ENCODE measurements around the gene FNIP1. TPM values are rescaled to one million over a fixed set of nuclear protein-coding genes. Genes with fewer than 3 reads are reported as not detected.

Gene FNIP1
- polyA plus RNA-seq, 1 of the 3 experiments (the other 2 are of a cell fraction): 2.4 TPM

GRCh38 chr5:131677115-131677514, 119.7 kb downstream of the FNIP1 start (continued):
- TF ChIP-seq USF1 (IDR thresholded peaks at IDR 0.05; ENCODE audit: borderline replicate concordance, low read depth) (no peak), EZH2phosphoT487 (IDR thresholded peaks at IDR 0.05; ENCODE audit: borderline replicate concordance, low read depth) (no peak)

- Histone ChIP-seq H4K20me1 (ENCODE audit: insufficient read depth) (no peaks in the 10 kb centered on the region), H3K36me3 (replicated peaks in 1 of 2; ENCODE audit: control insufficient read depth in 1 of 2, insufficient read depth in 2 of 2, low read length in 1 of 2) (peaks cover 50 to 53% of the 10 kb centered on the region in 2 experiments), H3K9ac (no peak overlapping the region), H3K9me3 (no peaks in the 10 kb centered on the region), H3F3A (replicated peaks; ENCODE audit: insufficient read depth) (peaks cover 9% of the 10 kb centered on the region), H3K9me2 (no peaks in the 10 kb centered on the region), H3K4me3 (ENCODE audit: low read depth in 2 of 2, low read length in 1 of 2) (no peak overlapping the region), H3K4me1 (ENCODE audit: control insufficient read depth in 1 of 2, insufficient read depth in 2 of 2, low read depth in 1 of 2, low read length in 1 of 2) (no peaks in the 10 kb centered on the region), H3K27me3 (ENCODE audit: insufficient read depth) (no peaks in the 10 kb centered on the region), H3K27ac (ENCODE audit: low read depth in 2 of 2, low read length in 1 of 2) (peak overlapping the region; percentile 49 to 54; a peak in 2 of 4 replicates), H3K79me2 (ENCODE audit: insufficient read depth) (peaks cover 9% of the 10 kb centered on the region; the same call in 1 of the 2 replicates), H2AFZ (ENCODE audit: low read depth) (no peak overlapping the region), H3K4me2 (no peak overlapping the region)
- DNase-seq: no peak
- CTCF ChIA-PET: no interaction called here
- POLR2A ChIA-PET: no interaction called here
- TF ChIP-seq NRF1 (IDR thresholded peaks at IDR 0.05; ENCODE audit: low read depth, low read length) (no peak), EZH2phosphoT487 (IDR thresholded peaks at IDR 0.05; ENCODE audit: borderline replicate concordance, low read depth) (no peak), MEF2A (IDR thresholded peaks at IDR 0.05; ENCODE audit: borderline replicate concordance, low read depth) (no peak), GABPA (IDR thresholded peaks at IDR 0.05; ENCODE audit: low read depth) (no peak), TCF12 (IDR thresholded peaks at IDR 0.05) (no peak), GATA2 (CRISPR knock-in tag; IDR thresholded peaks at IDR 0.05) (no peak), IRF3 (IDR thresholded peaks at IDR 0.05; ENCODE audit: low read depth, low read length) (no peak), REST (IDR thresholded peaks at IDR 0.05; ENCODE audit: low read depth, low read length) (no peak), CHD2 (IDR thresholded peaks at IDR 0.05; ENCODE audit: low read length, partially characterized antibody) (no peak), SIN3A (IDR thresholded peaks at IDR 0.05; ENCODE audit: borderline replicate concordance, low read depth, low read length) (no peak), USF1 (IDR thresholded peaks at IDR 0.05; ENCODE audit: borderline replicate concordance, low read depth) (no peak), SMC3 (IDR thresholded peaks at IDR 0.05; ENCODE audit: low read depth, low read length) (no peak), FOSL2 (IDR thresholded peaks at IDR 0.05; ENCODE audit: borderline replicate concordance, low read depth) (no peak), ELF1 (IDR thresholded peaks at IDR 0.05) (no peak), YY1 (IDR thresholded peaks at IDR 0.05; ENCODE audit: low read depth) (no peak)
- WGBS (ENCODE audit: low lambda C conversion rate): 81% methylated on average over 6 of the region's 6 CpGs
Observed at GRCh38 chr5:131672776-131673175, 124.0 kb downstream of the FNIP1 start.
